ENCODE measurements around the gene PDSS2.

The PDSS2 gene

DNA sequence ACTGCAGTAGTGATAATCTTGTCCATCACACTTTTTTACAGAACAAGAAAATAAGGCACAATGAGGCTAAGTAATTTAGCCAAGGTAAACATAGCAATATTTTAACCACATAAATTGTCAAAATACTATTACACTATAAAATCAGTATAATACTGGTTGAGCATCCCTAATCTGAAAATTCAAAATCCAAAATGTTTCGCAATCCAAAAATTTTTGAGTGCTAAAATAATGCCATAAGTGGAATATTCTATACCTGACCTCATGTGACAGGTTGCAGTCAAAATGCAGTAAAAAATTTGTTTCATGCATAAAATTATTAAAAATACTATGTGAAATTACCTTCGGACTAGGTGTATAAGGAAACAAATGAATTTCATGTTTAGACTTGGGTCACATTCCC, 101.5 kb downstream of the PDSS2 start:
- DNase-seq, result no peak

DNA sequence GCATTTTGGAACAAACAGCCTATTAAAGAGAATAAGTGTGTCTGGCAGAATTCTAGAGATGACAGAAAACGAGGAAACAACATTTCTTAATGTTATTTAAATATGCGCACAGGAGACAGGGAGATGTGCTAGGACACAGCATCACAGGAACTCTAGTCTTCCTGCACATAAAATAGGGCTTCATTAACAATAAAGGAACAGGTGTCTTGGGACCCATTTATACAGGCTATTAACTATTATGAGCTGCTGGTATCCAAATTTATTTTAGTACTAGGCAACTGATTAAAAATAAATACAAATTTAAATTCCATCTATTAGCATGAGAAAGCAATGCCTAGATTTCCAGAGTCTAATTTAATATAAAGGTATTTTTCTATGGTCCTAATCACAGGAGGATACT, 102.3 kb downstream of the PDSS2 start:
- no peak for DNase-seq

DNA sequence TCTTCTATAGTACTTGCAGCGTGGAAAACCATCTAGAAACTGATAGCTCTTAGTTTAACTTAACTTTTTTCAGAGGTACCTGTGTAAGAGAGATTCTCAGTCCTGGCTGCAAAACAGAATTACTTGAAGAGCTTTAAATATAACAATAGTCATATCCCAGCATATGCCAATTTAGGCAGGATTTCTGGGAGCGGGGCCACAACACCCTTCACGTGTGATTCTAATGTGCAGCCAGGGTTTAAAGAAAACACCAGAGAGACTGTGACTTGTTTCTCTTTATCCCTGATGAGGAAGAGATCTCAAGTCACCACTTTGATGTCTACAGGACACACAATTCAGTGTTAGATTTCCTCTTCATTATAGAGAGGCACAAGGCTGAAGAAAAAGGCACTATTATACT, 103.7 kb downstream of the PDSS2 start:
- DNase-seq, result no peak

DNA sequence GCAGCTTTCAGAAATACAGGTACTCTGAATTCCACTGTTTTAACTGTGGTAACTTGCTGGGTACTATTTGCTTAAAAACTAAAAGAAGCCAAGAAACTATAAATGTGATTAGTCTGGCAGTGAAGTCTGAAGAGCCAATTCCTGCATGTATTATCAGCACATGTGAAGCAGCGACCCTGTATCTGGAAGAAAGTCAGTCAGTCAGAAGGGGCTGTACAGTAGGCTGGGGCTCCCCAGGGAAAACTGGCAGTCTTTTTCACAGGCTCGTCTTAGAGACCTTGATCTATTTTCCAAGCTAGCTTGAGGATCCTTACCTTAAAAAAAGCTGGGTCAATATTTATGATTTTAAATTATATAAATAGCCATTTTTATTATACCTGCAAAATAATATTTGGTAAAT, 104.9 kb downstream of the PDSS2 start:
- DNase-seq, result no peak

DNA sequence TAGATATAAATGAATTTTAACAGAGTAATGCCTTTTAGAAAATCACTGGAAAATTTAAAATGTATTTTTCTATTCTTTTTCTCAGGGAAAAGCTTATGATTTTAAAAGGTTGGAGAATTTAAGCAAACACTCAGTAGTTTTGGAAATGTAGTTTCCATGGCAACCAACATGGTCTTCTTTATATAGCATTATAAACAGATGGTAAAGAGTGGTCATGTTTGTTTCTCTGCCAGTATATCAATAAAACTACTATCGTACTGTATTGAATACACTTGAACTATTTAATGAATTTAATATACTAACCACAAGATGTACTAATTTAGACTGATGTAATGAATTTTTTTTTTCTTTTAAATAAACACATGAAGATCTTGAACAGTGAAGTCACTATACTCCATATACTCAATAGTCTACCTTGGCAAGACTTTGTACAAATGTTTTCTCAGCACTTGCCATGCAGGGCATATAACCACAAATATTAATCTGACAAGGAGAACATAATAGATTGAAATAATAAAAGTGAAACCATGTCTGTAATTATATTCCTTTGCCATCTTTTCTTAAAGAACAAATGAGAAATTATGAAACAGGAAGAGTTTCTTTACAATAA, 105.5 kb downstream of the PDSS2 start:
- no peak for DNase-seq

GRCh38 chr6:107348224-107348623, 111.1 kb downstream of the PDSS2 start:
- no peak for DNase-seq

- DNase-seq, result no peak
Observed at GRCh38 chr6:107345393-107345792, 114.0 kb downstream of the PDSS2 start.

DNA sequence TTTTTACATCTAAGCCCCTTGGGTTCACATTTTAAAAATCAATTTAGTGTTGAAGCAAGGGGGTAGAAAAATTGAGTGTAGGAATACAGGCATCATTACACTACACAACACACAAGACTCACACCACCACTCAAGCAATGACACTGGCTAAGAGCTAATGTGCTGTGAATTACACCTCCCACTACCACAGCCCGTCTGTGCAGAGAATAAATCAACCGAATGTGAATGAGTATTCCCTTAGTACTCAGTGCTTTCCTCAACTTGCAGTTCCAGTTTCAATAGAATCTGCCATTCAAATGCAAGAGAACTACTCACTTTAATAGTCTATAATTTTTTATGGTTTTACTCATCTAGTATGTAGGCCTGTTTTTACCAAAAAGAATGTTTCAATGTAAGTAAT, 114.4 kb downstream of the PDSS2 start:
- no peak for DNase-seq

- DNase-seq, result no peak
Observed at GRCh38 chr6:107344383-107344782, 115.0 kb downstream of the PDSS2 start.

- no peak for DNase-seq
Observed at GRCh38 chr6:107342144-107342543, 117.2 kb downstream of the PDSS2 start.

DNA sequence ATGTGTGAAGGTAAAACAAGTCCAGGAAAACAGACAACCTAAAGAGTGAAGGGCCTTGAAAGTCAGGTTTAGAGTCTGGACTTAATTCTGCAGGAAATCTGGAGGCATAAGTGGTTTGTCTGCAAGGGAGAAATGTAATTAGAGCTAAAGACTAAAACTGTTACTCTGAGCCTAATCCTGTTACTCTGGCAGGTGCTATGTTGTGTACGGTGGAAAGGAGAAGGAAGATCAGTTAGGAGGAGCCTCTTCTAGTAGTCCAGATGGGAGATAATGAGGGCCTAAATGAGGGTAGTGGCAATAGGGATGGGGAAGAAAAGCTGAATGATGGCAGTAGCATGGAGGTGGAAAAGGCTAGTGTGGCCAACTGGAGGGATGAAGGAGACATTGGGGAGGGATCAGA, 118.5 kb downstream of the PDSS2 start:
- no peak for DNase-seq

DNA sequence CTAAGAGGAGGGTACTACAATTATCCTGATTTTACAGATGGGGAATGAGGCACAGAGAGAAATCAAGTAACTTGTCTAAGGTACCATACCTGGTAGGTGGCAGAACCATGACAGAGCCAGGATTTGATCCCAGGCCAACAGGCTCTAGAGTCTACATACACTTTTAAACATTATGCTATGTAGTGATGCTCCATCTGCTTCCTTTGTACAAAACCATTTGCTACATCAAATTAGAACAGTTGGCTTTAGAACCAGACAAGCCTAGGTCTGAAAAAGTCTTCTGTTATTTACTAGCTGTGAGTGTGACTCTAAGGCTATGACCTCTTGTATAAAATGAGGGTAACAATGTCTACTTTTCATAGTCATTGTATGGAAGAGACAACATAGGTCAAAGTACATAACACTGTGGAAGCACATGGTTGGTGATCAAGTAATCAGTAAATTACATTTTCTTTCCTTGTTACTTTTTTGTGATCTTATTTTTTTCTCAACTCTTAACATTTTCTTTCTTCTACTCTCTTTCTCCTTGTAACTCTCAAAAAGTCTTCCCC, 122.1 kb downstream of the PDSS2 start:
- DNase-seq, result no peak

- no peak for DNase-seq
Observed at GRCh38 chr6:107334026-107334425, 125.3 kb downstream of the PDSS2 start.

- no peak for DNase-seq
Observed at GRCh38 chr6:107333491-107333890, 125.9 kb downstream of the PDSS2 start.

GRCh38 chr6:107331409-107332386, 127.7 kb downstream of the PDSS2 start:
- no peak for DNase-seq

DNA sequence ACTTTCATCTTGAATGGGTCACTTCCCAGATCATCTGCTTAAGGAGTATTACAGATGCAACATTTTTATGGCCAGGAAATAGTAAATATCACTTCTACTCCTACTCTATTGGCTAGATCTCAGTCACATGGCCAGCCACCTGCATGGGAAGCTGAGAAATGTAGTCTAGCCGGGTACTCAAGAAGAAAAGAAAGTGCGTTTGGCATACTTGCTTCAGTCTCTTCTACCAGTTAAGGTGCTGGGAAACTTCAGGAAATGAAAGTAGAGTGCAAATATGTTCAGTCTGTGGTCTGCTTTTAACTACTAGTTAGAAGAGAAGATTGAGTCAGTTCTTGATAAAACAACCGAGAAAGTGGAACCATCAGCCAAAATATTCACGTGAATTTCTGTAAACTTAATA, 129.2 kb downstream of the PDSS2 start:
- DNase-seq, result no peak

- DNase-seq, result no peak
Observed at GRCh38 chr6:107329063-107329860, 130.1 kb downstream of the PDSS2 start.

DNA sequence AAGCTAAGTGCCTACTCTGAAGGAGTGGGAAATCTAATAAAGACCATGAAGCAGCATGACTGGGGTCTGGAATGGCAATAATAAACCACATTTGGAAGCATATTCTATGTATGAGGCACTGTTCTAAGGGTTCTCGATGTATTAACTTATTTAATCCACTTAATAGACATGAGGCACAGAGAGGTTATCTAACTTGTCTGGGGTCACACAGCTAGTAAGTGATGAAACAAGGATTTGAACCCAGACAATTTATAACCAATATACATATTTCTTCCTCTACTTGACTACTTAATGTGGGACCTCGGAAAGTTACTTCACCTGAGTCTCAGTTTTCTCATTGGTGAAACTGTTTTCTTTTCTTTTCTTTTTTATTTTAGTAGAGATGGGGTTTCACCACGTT, 131.3 kb downstream of the PDSS2 start:
- no peak for DNase-seq

GRCh38 chr6:107323133-107323785, 136.1 kb downstream of the PDSS2 start:
- DNase-seq, result no peak

GRCh38 chr6:107321793-107322192, 137.6 kb downstream of the PDSS2 start:
- DNase-seq, result no peak

GRCh38 chr6:107319906-107320530, 139.3 kb downstream of the PDSS2 start:
- DNase-seq, result no peak

DNA sequence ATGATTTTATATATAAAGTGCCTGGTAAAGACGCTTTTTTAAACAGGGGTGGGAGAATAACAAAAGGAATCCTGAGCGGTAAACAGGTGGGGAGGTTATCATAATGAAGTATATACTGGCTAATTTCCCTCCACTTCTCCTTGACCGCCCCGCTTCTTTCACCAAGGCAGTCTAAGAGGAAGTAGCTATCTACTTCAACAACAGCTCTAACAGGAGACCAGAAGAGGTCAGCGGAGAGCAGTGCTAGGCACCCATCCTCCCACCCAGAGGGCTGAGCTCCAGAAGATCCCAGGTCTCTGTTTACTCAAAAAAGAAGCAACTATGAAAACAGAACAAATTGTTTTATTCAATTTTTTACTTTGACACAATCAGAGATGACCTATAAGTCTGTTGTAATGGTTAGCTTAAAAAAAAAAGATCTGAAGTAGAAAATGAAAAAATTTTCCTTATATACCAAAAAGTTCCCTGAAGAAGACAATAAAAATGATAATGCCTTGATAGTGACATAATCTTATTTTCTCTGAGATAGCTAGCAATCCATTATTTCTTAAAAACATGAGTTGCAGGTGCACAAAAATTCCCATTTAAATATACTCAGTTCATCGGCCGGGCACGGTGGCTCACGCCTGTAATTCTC, 141.1 kb downstream of the PDSS2 start:
- DNase-seq, result peak; percentile 64
